Osteoblast (primary cell): ENCODE results near the gene HEATR9. TPM values are rescaled to one million over a fixed set of nuclear protein-coding genes. Genes with fewer than 3 reads are reported as not detected.

Experiments used
- DNase-seq: peaks from one replicate; pipeline ENCODE4 v3.0.0; 2011; ENCODE audit warnings: low spot score, mixed read lengths; ENCODE audit not compliant: insufficient read length; ENCODE audit errors: missing footprints
- H2AFZ ChIP-seq: 2 replicates; pipeline ENCODE4 v1.6.0; 2011; ENCODE audit warnings: mild to moderate bottlenecking, low read length
- H3K27ac ChIP-seq: 2 replicates; pipeline ENCODE4 v1.5.1; 2011; ENCODE audit warnings: mild to moderate bottlenecking, low read depth, low read length, moderate library complexity
- H3K27me3 ChIP-seq: 2 replicates; pipeline ENCODE4 v1.6.0; 2012; ENCODE audit warnings: mild to moderate bottlenecking, control low read depth, inconsistent platforms, low read length, moderate library complexity; ENCODE audit not compliant: insufficient read depth
- H3K36me3 ChIP-seq: 2 replicates; pipeline ENCODE4 v1.5.1; 2011; ENCODE audit warnings: mild to moderate bottlenecking, low read length, control low read depth, moderate library complexity; ENCODE audit not compliant: insufficient read depth
- H3K4me1 ChIP-seq: 2 replicates; pipeline ENCODE4 v1.5.1; 2011; ENCODE audit warnings: mild to moderate bottlenecking, low read length, control low read depth, moderate library complexity; ENCODE audit not compliant: insufficient read depth
- H3K4me2 ChIP-seq: 2 replicates; pipeline ENCODE4 v1.6.0; 2011; ENCODE audit warnings: mild to moderate bottlenecking, low read length; ENCODE audit not compliant: insufficient read depth
- H3K4me3 ChIP-seq: fragments of 200-600 bp; sonication (generic); 3 replicates; pipeline ENCODE4 v1.5.1; 2012; ENCODE audit warnings: mild to moderate bottlenecking, low read length, inconsistent platforms; ENCODE audit not compliant: insufficient read depth
- H3K79me2 ChIP-seq: 2 replicates; pipeline ENCODE4 v1.6.0; 2012; ENCODE audit warnings: mild to moderate bottlenecking, low read length, control low read depth, inconsistent platforms; ENCODE audit not compliant: insufficient read depth
- H3K9me3 ChIP-seq: 2 replicates; pipeline ENCODE4 v1.5.1; 2011; ENCODE audit warnings: low read depth, low read length, control low read depth
- H4K20me1 ChIP-seq: 2 replicates; pipeline ENCODE4 v1.6.0; 2012; ENCODE audit warnings: mild to moderate bottlenecking, low read length, control low read depth; ENCODE audit not compliant: insufficient read depth
- total RNA-seq: library from RNA; depleted of rRNA; stranded (reverse); fragments of >200 nt; gene quantifications from 2 replicates; pipeline ENCODE4 v1.2.3, GENCODE V29; 2012
- TF ChIP-seq, protein P1 (sequence below): IDR thresholded peaks from 2 replicates; pipeline ENCODE4 v1.5.1; 2011; ENCODE audit warnings: mild to moderate bottlenecking, low read depth, low read length, moderate library complexity; ENCODE audit errors: extremely low read depth

Gene HEATR9
- total RNA-seq, 1 donor: not detected

DNA sequence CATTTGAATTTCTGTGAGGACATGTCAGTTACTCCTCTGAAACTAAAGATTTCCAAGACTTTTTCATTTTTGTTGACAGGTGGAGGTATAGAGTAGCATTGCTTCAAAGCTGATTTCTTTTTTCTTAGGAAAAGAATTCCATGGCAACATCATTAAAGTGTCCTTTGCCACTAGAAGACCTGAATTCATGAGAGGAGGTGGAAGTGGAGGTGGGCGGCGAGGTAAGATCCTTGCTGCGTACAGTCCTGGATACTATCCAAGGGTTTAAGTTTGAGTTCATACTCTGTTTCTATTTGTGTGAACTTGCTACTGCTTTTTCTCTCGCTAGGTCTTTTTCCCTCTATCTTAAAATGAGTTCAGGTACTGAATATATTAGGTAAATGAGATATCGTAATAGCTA lies 26.5 kb downstream of the HEATR9 start:
- peaks cover 4% of the 10 kb centered on the region for H3K79me2 ChIP-seq
- H3K4me2 ChIP-seq: no peak overlapping the region
- H4K20me1 ChIP-seq: peaks cover 14% of the 10 kb centered on the region
- H3K4me3 ChIP-seq: no peak overlapping the region
- peaks cover 4% of the 10 kb centered on the region for H3K4me1 ChIP-seq
- DNase-seq: no peak
- H3K9me3 ChIP-seq: no peaks in the 10 kb centered on the region
- no peak overlapping the region for H2AFZ ChIP-seq
- peaks cover 83% of the 10 kb centered on the region for H3K36me3 ChIP-seq
- H3K27me3 ChIP-seq: no peaks in the 10 kb centered on the region
- TF ChIP-seq, protein P1, sequence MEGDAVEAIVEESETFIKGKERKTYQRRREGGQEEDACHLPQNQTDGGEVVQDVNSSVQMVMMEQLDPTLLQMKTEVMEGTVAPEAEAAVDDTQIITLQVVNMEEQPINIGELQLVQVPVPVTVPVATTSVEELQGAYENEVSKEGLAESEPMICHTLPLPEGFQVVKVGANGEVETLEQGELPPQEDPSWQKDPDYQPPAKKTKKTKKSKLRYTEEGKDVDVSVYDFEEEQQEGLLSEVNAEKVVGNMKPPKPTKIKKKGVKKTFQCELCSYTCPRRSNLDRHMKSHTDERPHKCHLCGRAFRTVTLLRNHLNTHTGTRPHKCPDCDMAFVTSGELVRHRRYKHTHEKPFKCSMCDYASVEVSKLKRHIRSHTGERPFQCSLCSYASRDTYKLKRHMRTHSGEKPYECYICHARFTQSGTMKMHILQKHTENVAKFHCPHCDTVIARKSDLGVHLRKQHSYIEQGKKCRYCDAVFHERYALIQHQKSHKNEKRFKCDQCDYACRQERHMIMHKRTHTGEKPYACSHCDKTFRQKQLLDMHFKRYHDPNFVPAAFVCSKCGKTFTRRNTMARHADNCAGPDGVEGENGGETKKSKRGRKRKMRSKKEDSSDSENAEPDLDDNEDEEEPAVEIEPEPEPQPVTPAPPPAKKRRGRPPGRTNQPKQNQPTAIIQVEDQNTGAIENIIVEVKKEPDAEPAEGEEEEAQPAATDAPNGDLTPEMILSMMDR: no peak
- H3K27ac ChIP-seq: no peak overlapping the region

DNA sequence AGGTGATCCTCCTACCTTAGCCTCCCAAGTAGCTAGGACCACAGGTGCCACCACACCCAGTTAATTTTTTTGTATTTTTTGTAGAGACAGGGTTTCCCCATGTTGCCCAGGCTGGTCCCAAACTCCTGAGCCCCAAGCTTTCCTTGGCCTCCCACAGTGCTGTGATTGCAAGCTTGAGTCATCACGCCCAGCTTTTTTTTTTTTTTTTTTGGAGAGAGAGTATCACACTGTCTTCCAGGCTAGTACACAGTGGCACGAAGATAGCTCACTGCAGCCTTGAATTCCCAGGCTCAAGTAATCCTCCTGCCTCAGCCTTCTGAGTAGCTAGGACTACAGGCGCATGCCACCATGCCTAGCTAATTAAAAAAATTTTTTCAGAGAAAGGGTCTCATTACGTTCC lies 27.2 kb downstream of the HEATR9 start:
- Histone ChIP-seq H2AFZ (no peak overlapping the region), H3K4me1 (peaks cover 4% of the 10 kb centered on the region), H3K36me3 (peaks cover 87% of the 10 kb centered on the region), H3K27me3 (no peaks in the 10 kb centered on the region), H3K79me2 (peaks cover 4% of the 10 kb centered on the region), H4K20me1 (peaks cover 14% of the 10 kb centered on the region), H3K4me3 (no peak overlapping the region), H3K27ac (no peak overlapping the region), H3K4me2 (no peak overlapping the region), H3K9me3 (no peaks in the 10 kb centered on the region)
- peak; percentile 61 for DNase-seq
- TF ChIP-seq, protein P1: no peak

DNA sequence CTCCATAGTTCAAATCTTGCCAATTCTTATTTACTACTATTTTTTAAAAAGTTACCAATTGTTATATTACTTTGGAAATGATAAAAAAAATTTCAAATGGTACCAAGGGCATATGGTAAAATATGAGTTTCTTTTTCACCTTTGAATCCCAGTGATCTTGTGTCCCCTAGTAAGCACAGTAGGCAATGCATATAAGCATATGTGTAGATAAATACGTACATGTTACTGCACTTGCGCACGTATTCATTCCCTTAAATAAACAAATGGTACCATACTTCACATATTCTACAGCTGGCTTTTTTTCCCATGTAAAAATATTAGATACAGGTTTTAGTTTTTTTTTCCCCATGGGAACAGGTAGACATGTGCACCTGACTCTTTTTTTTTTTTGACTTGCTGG lies 27.6 kb downstream of the HEATR9 start:
- no peaks in the 10 kb centered on the region for H3K9me3 ChIP-seq
- no peak overlapping the region for H2AFZ ChIP-seq
- H4K20me1 ChIP-seq: peaks cover 12% of the 10 kb centered on the region
- TF ChIP-seq, protein P1: no peak
- peak; percentile 68 for DNase-seq
- H3K4me1 ChIP-seq: peaks cover 1% of the 10 kb centered on the region
- no peak overlapping the region for H3K27ac ChIP-seq
- no peak overlapping the region for H3K4me2 ChIP-seq
- no peaks in the 10 kb centered on the region for H3K27me3 ChIP-seq
- H3K36me3 ChIP-seq: peaks cover 89% of the 10 kb centered on the region
- peaks cover 4% of the 10 kb centered on the region for H3K79me2 ChIP-seq
- H3K4me3 ChIP-seq: no peak overlapping the region

DNA sequence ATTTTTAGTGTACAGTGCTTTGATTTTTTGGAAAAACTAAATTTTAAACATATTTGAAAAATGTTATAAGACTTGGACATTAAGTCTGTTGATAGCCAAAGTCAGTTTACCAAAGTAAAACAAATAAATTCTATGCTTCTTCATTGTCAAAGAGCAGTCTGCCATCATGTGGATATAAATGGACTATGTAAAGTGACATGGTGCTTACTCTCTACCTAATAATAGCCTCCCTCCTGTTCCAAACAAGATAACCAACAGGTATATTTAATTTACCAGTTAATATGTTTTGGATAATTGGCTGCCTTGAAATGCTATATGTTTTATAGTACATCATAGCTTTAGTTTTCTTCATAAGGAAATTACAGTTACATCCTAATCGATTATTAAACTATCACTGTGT lies 43.5 kb downstream of the HEATR9 start:
- Histone ChIP-seq H3K27me3 (no peaks in the 10 kb centered on the region), H3K4me1 (no peaks in the 10 kb centered on the region), H3K79me2 (peaks cover 20% of the 10 kb centered on the region), H2AFZ (no peak overlapping the region), H3K9me3 (no peaks in the 10 kb centered on the region), H3K4me2 (no peak overlapping the region), H3K36me3 (peaks cover 73% of the 10 kb centered on the region), H3K27ac (no peak overlapping the region), H4K20me1 (peaks cover 8% of the 10 kb centered on the region), H3K4me3 (no peak overlapping the region)
- DNase-seq: no peak
- TF ChIP-seq, protein P1: no peak
